ENCODE data around the gene ILKAP. TPM values are rescaled to one million over a fixed set of nuclear protein-coding genes. Genes with fewer than 3 reads are reported as not detected.

Gene ILKAP
- polyA plus RNA-seq, 3 donors, result 23.2 to 44.2 (median 29.3) TPM

GRCh38 chr2:238129166-238130010, 74.1 kb downstream of the ILKAP start:
- H3K27ac ChIP-seq (ENCODE audit: low read depth in 1 of 2, low read length in 2 of 2), result no peak overlapping the region
- Mint-ChIP-seq H3K27me3 (ENCODE audit: low read depth in 3 of 3) (peaks cover 0 to 3% (median 2%) of the 10 kb centered on the region in 3 donors), H3K4me3 (no peak overlapping the region), H3K4me1 (peaks cover 5% of the 10 kb centered on the region), H3K27ac (no peak overlapping the region), H3K9me3 (no peaks in the 10 kb centered on the region), H3K36me3 (no peaks in the 10 kb centered on the region)
- no peaks in the 10 kb centered on the region for H3K9me3 ChIP-seq (replicated peaks in 1 of 2; ENCODE audit: control insufficient read depth in 1 of 2, insufficient read depth in 1 of 2, low read length in 2 of 2)
- intact Hi-C loops (cut with micrococcal nuclease), result no loop called here
- H3K79me2 ChIP-seq (ENCODE audit: insufficient read depth, low read length), result no peaks in the 10 kb centered on the region
- 95% methylated on average over 18 of the region's 22 CpGs for WGBS (ENCODE audit: insufficient coverage)
- H4K20me1 ChIP-seq (ENCODE audit: insufficient read depth, low read length), result no peaks in the 10 kb centered on the region
- H3K4me3 ChIP-seq (replicated peaks in 1 of 3; ENCODE audit: low read depth in 2 of 3, low read length in 3 of 3), result no peak overlapping the region
- no peaks in the 10 kb centered on the region for H3K27me3 ChIP-seq (ENCODE audit: control insufficient read depth in 2 of 2, insufficient read depth in 2 of 2, low read length in 2 of 2)
- H3K9ac ChIP-seq (ENCODE audit: insufficient read depth, low read length, poor library complexity, severe bottlenecking), result no peak overlapping the region
- no peak overlapping the region for H2AFZ ChIP-seq (ENCODE audit: insufficient read depth, low read depth, low read length, poor library complexity, severe bottlenecking)
- no peaks in the 10 kb centered on the region for H3K36me3 ChIP-seq (replicated peaks in 1 of 2; ENCODE audit: control insufficient read depth in 1 of 2, insufficient read depth in 2 of 2, low read length in 2 of 2)
- no peak for DNase-seq
- H3K4me2 ChIP-seq (replicated peaks; ENCODE audit: extremely low read depth, low read length, poor library complexity, severe bottlenecking), result no peak overlapping the region
- no peak for TF ChIP-seq CTCF (IDR thresholded peaks at IDR 0.05)
- peaks cover 0 to 3% of the 10 kb centered on the region in 2 donors for H3K4me1 ChIP-seq (ENCODE audit: control insufficient read depth in 1 of 2, insufficient read depth in 2 of 2, low read length in 2 of 2)

GRCh38 chr2:238128534-238129001, 74.9 kb downstream of the ILKAP start:
- Mint-ChIP-seq H3K9me3 (no peaks in the 10 kb centered on the region), H3K4me3 (no peak overlapping the region), H3K4me1 (peaks cover 5% of the 10 kb centered on the region), H3K27me3 (ENCODE audit: low read depth in 3 of 3) (peaks cover 0 to 2% (median 1%) of the 10 kb centered on the region in 3 donors), H3K36me3 (no peaks in the 10 kb centered on the region), H3K27ac (no peak overlapping the region)
- Histone ChIP-seq H3K9ac (ENCODE audit: insufficient read depth, low read length, poor library complexity, severe bottlenecking) (no peak overlapping the region), H3K9me3 (replicated peaks in 1 of 2; ENCODE audit: control insufficient read depth in 1 of 2, insufficient read depth in 1 of 2, low read length in 2 of 2) (no peaks in the 10 kb centered on the region), H3K36me3 (replicated peaks in 1 of 2; ENCODE audit: control insufficient read depth in 1 of 2, insufficient read depth in 2 of 2, low read length in 2 of 2) (no peaks in the 10 kb centered on the region), H3K4me3 (replicated peaks in 1 of 3; ENCODE audit: low read depth in 2 of 3, low read length in 3 of 3) (no peak overlapping the region), H3K79me2 (ENCODE audit: insufficient read depth, low read length) (no peaks in the 10 kb centered on the region), H4K20me1 (ENCODE audit: insufficient read depth, low read length) (no peaks in the 10 kb centered on the region), H3K4me1 (ENCODE audit: control insufficient read depth in 1 of 2, insufficient read depth in 2 of 2, low read length in 2 of 2) (peaks cover 0 to 3% of the 10 kb centered on the region in 2 donors), H2AFZ (ENCODE audit: insufficient read depth, low read depth, low read length, poor library complexity, severe bottlenecking) (no peak overlapping the region), H3K4me2 (replicated peaks; ENCODE audit: extremely low read depth, low read length, poor library complexity, severe bottlenecking) (no peak overlapping the region), H3K27ac (ENCODE audit: low read depth in 1 of 2, low read length in 2 of 2) (no peak overlapping the region), H3K27me3 (ENCODE audit: control insufficient read depth in 2 of 2, insufficient read depth in 2 of 2, low read length in 2 of 2) (no peaks in the 10 kb centered on the region)
- TF ChIP-seq CTCF (IDR thresholded peaks at IDR 0.05), result no peak
- WGBS (ENCODE audit: insufficient coverage), result 64% methylated on average over 21 of the region's 30 CpGs
- intact Hi-C loops (cut with micrococcal nuclease), result no loop called here
- no peak for DNase-seq

Measured in CD14-positive monocyte (primary cell).